HG03135 (cell line): ENCODE results near the gene TM4SF1.

ENCODE experiments used
- ATAC-seq: cut with Tn5 transposase; IDR thresholded peaks from one replicate; pipeline ENCODE4 v1.9.1; 2021; ENCODE audit warnings: mild to moderate bottlenecking, moderate library complexity; ENCODE audit not compliant: unreplicated experiment

TM4SF1 gene

GRCh38 chr3:149377408-149378364, at the start of gene TM4SF1:
TSS of gene TM4SF1 (minus strand) at chr3:149377649. CDS start at chr3:149377547, 102 bp downstream.
- ATAC-seq = no peak

- no peak for ATAC-seq
These were observed 48.9 kb upstream of the TM4SF1 start for GRCh38 chr3:149426325-149426724.

- ATAC-seq = no peak
These were observed 47.5 kb upstream of the TM4SF1 start for GRCh38 chr3:149424918-149425317.

- no peak for ATAC-seq
These were observed 44.3 kb upstream of the TM4SF1 start for GRCh38 chr3:149421764-149422163.

GRCh38 chr3:149419816-149420215, 42.4 kb upstream of the TM4SF1 start:
- ATAC-seq = no peak

- no peak for ATAC-seq
These were observed 40.3 kb upstream of the TM4SF1 start for GRCh38 chr3:149417727-149418126.

GRCh38 chr3:149417174-149417573, 39.7 kb upstream of the TM4SF1 start:
- ATAC-seq = peak; percentile 91

GRCh38 chr3:149415484-149415883, 38.0 kb upstream of the TM4SF1 start:
- ATAC-seq = no peak

GRCh38 chr3:149414557-149415231, 37.2 kb upstream of the TM4SF1 start:
- no peak for ATAC-seq

- ATAC-seq = no peak
These were observed 34.1 kb upstream of the TM4SF1 start for GRCh38 chr3:149411583-149411982.

- no peak for ATAC-seq
These were observed 31.9 kb upstream of the TM4SF1 start for GRCh38 chr3:149409351-149409750.

- no peak for ATAC-seq
These were observed 30.4 kb upstream of the TM4SF1 start for GRCh38 chr3:149407898-149408297.

GRCh38 chr3:149406244-149406752, 28.8 kb upstream of the TM4SF1 start:
- no peak for ATAC-seq

GRCh38 chr3:149403443-149403842, 26.0 kb upstream of the TM4SF1 start:
- ATAC-seq = no peak

- ATAC-seq = no peak
These were observed 25.0 kb upstream of the TM4SF1 start for GRCh38 chr3:149402481-149402880.

- no peak for ATAC-seq
These were observed 24.5 kb upstream of the TM4SF1 start for GRCh38 chr3:149401926-149402310.

- no peak for ATAC-seq
These were observed 23.9 kb upstream of the TM4SF1 start for GRCh38 chr3:149401212-149401925.

GRCh38 chr3:149400645-149401044, 23.2 kb upstream of the TM4SF1 start:
- ATAC-seq = no peak

- no peak for ATAC-seq
These were observed 20.8 kb upstream of the TM4SF1 start for GRCh38 chr3:149398296-149398695.

- no peak for ATAC-seq
These were observed 20.1 kb upstream of the TM4SF1 start for GRCh38 chr3:149397528-149397927.

- no peak for ATAC-seq
These were observed 19.0 kb upstream of the TM4SF1 start for GRCh38 chr3:149396476-149396875.
